MM.1S (cell line): ENCODE measurements around the gene ADAMTSL3.

Experiments used
- CTCF ChIP-seq: fragments of 300-600 bp; sonication (generic); IDR thresholded peaks from 2 replicates; pipeline ENCODE4 v1.5.1; 2016; ENCODE audit warnings: antibody characterized with exemption, low read length, mixed read lengths
- EZH2 ChIP-seq: fragments of 300-600 bp; sonication (generic); optimal IDR thresholded peaks from 2 replicates; pipeline ENCODE3; 2017; ENCODE audit warnings: low read depth, mild to moderate bottlenecking, antibody characterized with exemption, low read length, mixed read lengths
- EZH2phosphoT487 ChIP-seq: fragments of 300-600 bp; sonication (generic); IDR thresholded peaks from 2 replicates; pipeline ENCODE4 v1.6.1; 2018; ENCODE audit warnings: antibody characterized with exemption, low read length

GRCh38 chr15:83776986-83777385 is 123.1 kb downstream of the ADAMTSL3 start:
- TF ChIP-seq CTCF (no peak), EZH2 (no peak), EZH2phosphoT487 (no peak)
